HCT116 (cell line): ENCODE data around the gene PDIA2. TPM values are rescaled to one million over a fixed set of nuclear protein-coding genes. Genes with fewer than 3 reads are reported as not detected.

ENCODE experiments used
- ATAC-seq: fragments of 200-7000 bp; cut with Tn5 transposase; 2 replicates; pipeline ENCODE4 v1.9.1; 2020; ENCODE audit warnings: mild to moderate bottlenecking, moderate library complexity
- BruUV-seq: library from RNA; stranded (reverse); fragments of 400-500 nt; replicated peaks from 2 replicates; lab custom pipeline; 2021; lab: Mats Ljungman, UMichigan
- CTCF ChIA-PET: fragments of 300-600 bp; sonication (Branson Sonifier 250); formaldehyde crosslinking; loops from one replicate; lab custom pipeline; 2021; ENCODE audit warnings: antibody characterized with exemption; lab: Charles Lee
- POLR2A ChIA-PET: fragments of 300-600, 350-600 bp; sonication (Branson Sonifier 250); formaldehyde crosslinking; loops from one replicate; lab custom pipeline; 2021; ENCODE audit warnings: antibody characterized with exemption; lab: Charles Lee
- RAD21 ChIA-PET, 2 experiments: fragments of 300-600 bp; sonication (Branson Sonifier 250); formaldehyde crosslinking; loops; one replicate each; lab custom pipeline; 2023; ENCODE audit warnings: low total read pairs in 2 of 2; ENCODE audit not compliant: uncharacterized antibody in 2 of 2, unreplicated experiment in 2 of 2, low non-redundant PET in 1 of 2; lab: Charles Lee
- DNase-seq: peaks from one replicate; pipeline ENCODE4 v3.0.0-alpha.2; 2010; ENCODE audit warnings: low read depth, low spot score
- H2AFZ ChIP-seq: fragments of 200-600 bp; shearing (Covaris generic), sonication (generic); 2 replicates; pipeline ENCODE4 v1.6.1; 2017; ENCODE audit warnings: low read depth, mixed run types, mixed read lengths, antibody characterized with exemption, low read length; ENCODE audit not compliant: poor library complexity, severe bottlenecking
- H3K27ac ChIP-seq: 2 replicates; pipeline ENCODE4 v1.5.1; 2012; ENCODE audit warnings: low read depth, low read length
- H3K27me3 ChIP-seq: fragments of 200-600 bp; sonication (generic); 2 replicates; pipeline ENCODE4 v1.6.1; 2016; ENCODE audit warnings: mixed run types, low read length, mixed read lengths; ENCODE audit not compliant: insufficient read depth
- H3K36me3 ChIP-seq, 2 experiments: fragments of 200-500 bp in 1 of 2; fragments of 200-600 bp in 1 of 2; sonication (Bioruptor generic) in 1 of 2; sonication (generic) in 1 of 2; 2 replicates each; pipeline versions ENCODE4 v1.5.1 to v1.6.1; 2014 to 2016; ENCODE audit warnings: low read length in 2 of 2, inconsistent platforms in 1 of 2, mixed read lengths in 1 of 2, mixed run types in 1 of 2; ENCODE audit not compliant: insufficient read depth in 2 of 2, control insufficient read depth in 1 of 2
- H3K4me1 ChIP-seq, 2 experiments: fragments of 200-600 bp in 1 of 2; sonication (generic) in 1 of 2; 2 replicates each; pipeline versions ENCODE4 v1.5.1 to v1.6.1; 2012 to 2017; ENCODE audit warnings: low read length in 2 of 2, inconsistent platforms in 1 of 2, mild to moderate bottlenecking in 1 of 2, mixed read lengths in 1 of 2, mixed run types in 1 of 2, moderate library complexity in 1 of 2; ENCODE audit not compliant: insufficient read depth in 2 of 2, control insufficient read depth in 1 of 2
- H3K4me2 ChIP-seq: fragments of 200-600 bp; sonication (generic); 2 replicates; pipeline ENCODE4 v1.6.1; 2017; ENCODE audit warnings: mixed run types, low read length, mixed read lengths
- H3K4me3 ChIP-seq, 2 experiments: fragments of 200-600 bp in 1 of 2; sonication (generic) in 1 of 2; replicated peaks in 1 of 2; 2 replicates each; pipeline ENCODE4 v1.5.1; 2011 to 2016; ENCODE audit warnings: low read length in 2 of 2, control low read depth in 1 of 2, low read depth in 1 of 2, mild to moderate bottlenecking in 1 of 2, mixed read lengths in 1 of 2, mixed run types in 1 of 2
- H3K79me2 ChIP-seq: fragments of 200-600 bp; sonication (generic); 2 replicates; pipeline ENCODE4 v1.6.1; 2017; ENCODE audit warnings: mild to moderate bottlenecking, mixed run types, low read length, moderate library complexity, mixed read lengths; ENCODE audit not compliant: insufficient read depth
- H3K9ac ChIP-seq: fragments of 200-600 bp; sonication (generic); 2 replicates; pipeline ENCODE4 v1.6.1; 2016; ENCODE audit warnings: low read length, mixed read lengths
- H3K9me2 ChIP-seq: fragments of 200-600 bp; sonication (generic), shearing (Covaris generic); 2 replicates; pipeline ENCODE4 v1.6.1; 2017; ENCODE audit warnings: mixed run types, mild to moderate bottlenecking, moderate library complexity; ENCODE audit not compliant: insufficient read depth
- H3K9me3 ChIP-seq, 2 experiments: fragments of 200-500 bp in 1 of 2; fragments of 200-600 bp in 1 of 2; sonication (Bioruptor generic) in 1 of 2; sonication (generic) in 1 of 2; 2 replicates each; pipeline ENCODE4 v1.6.1; 2014 to 2017; ENCODE audit warnings: low read length in 2 of 2, mixed read lengths in 2 of 2, inconsistent platforms in 1 of 2, low read depth in 1 of 2, mild to moderate bottlenecking in 1 of 2, mixed run types in 1 of 2, moderate library complexity in 1 of 2; ENCODE audit not compliant: control insufficient read depth in 1 of 2, insufficient read depth in 1 of 2
- H4K20me1 ChIP-seq: fragments of 200-600 bp; sonication (generic), shearing (Covaris generic); 2 replicates; pipeline ENCODE4 v1.6.1; 2017; ENCODE audit warnings: mixed run types, mild to moderate bottlenecking, moderate library complexity; ENCODE audit not compliant: insufficient read depth
- ATF3 ChIP-seq: IDR thresholded peaks from 2 replicates; pipeline ENCODE4 v1.6.1; 2012
- CBX3 ChIP-seq: IDR thresholded peaks from 2 replicates; pipeline ENCODE4 v1.6.1; 2012; ENCODE audit warnings: low read depth
- CEBPB ChIP-seq: IDR thresholded peaks from 2 replicates; pipeline ENCODE4 v1.6.1; 2012; ENCODE audit warnings: low read depth
- EGR1 ChIP-seq: IDR thresholded peaks from 2 replicates; pipeline ENCODE4 v1.6.1; 2012; ENCODE audit warnings: low read depth
- ELF1 ChIP-seq: IDR thresholded peaks from 2 replicates; pipeline ENCODE4 v1.6.1; 2012; ENCODE audit warnings: low read depth, borderline replicate concordance
- EZH2 ChIP-seq: fragments of 200-600 bp; sonication (generic); IDR thresholded peaks from 2 replicates; pipeline ENCODE4 v1.6.1; 2017; ENCODE audit warnings: antibody characterized with exemption, mixed run types
- EZH2phosphoT487 ChIP-seq: fragments of 200-600 bp; IDR thresholded peaks from 2 replicates; pipeline ENCODE4 v1.6.1; 2018; ENCODE audit warnings: antibody characterized with exemption, borderline replicate concordance
- FOSL1 ChIP-seq: IDR thresholded peaks from 2 replicates; pipeline ENCODE4 v1.6.1; 2012; ENCODE audit warnings: low read depth
- JUND ChIP-seq: IDR thresholded peaks from 2 replicates; pipeline ENCODE4 v1.6.1; 2012
- MAX ChIP-seq: IDR thresholded peaks from 2 replicates; pipeline ENCODE4 v1.6.1; 2012
- POLR2A ChIP-seq: IDR thresholded peaks from 2 replicates; pipeline ENCODE4 v1.7.0; 2011; ENCODE audit warnings: borderline replicate concordance; ENCODE audit not compliant: insufficient read depth, insufficient read length; ENCODE audit errors: extremely low read depth
- POLR2AphosphoS5 ChIP-seq: IDR thresholded peaks from 2 replicates; pipeline ENCODE4 v1.6.1; 2011; ENCODE audit warnings: mild to moderate bottlenecking, low read depth, low read length, moderate library complexity
- RAD21 ChIP-seq: IDR thresholded peaks from 2 replicates; pipeline ENCODE4 v1.6.1; 2012; ENCODE audit warnings: low read depth, mild to moderate bottlenecking
- REST ChIP-seq: IDR thresholded peaks from 2 replicates; pipeline ENCODE4 v1.6.1; 2012; ENCODE audit warnings: low read depth
- SIN3A ChIP-seq: IDR thresholded peaks from 2 replicates; pipeline ENCODE4 v1.6.1; 2012; ENCODE audit warnings: low read depth
- SP1 ChIP-seq: IDR thresholded peaks from 2 replicates; pipeline ENCODE4 v1.6.1; 2012; ENCODE audit warnings: low read depth
- TCF7L2 ChIP-seq: IDR thresholded peaks from 2 replicates; pipeline ENCODE4 v1.7.0; 2011; ENCODE audit warnings: borderline replicate concordance, inconsistent platforms; ENCODE audit not compliant: insufficient read depth, insufficient read length; ENCODE audit errors: extremely low read depth
- YY1 ChIP-seq: IDR thresholded peaks from 2 replicates; pipeline ENCODE4 v1.6.1; 2011; ENCODE audit warnings: low read length, low read depth, moderate library complexity, mild to moderate bottlenecking; ENCODE audit not compliant: insufficient replicate concordance; ENCODE audit errors: extremely low read depth
- ZBTB33 ChIP-seq: IDR thresholded peaks from 2 replicates; pipeline ENCODE4 v1.6.1; 2011; ENCODE audit warnings: mild to moderate bottlenecking, low read length, moderate library complexity; ENCODE audit not compliant: insufficient replicate concordance; ENCODE audit errors: extremely low read depth
- ZNF274 ChIP-seq: fragments of 200-500 bp; sonication (Bioruptor generic); IDR thresholded peaks from 2 replicates; pipeline ENCODE4 v1.6.1; 2014; ENCODE audit warnings: mild to moderate bottlenecking, low read depth, low read length, inconsistent platforms
- intact Hi-C: fragments of 100-400 bp; cut with micrococcal nuclease; formaldehyde crosslinking; loops from 2 replicates; pipeline ENCODE4 v1.10.0; 2022
- total RNA-seq: library from RNA; stranded (reverse); gene quantifications from one replicate; pipeline ENCODE4 v1.2.1, GENCODE V29; 2021; ENCODE audit not compliant: unreplicated experiment

PDIA2 gene
- total RNA-seq, 1 experiment from 2014 or later = 0.93 TPM

- TF ChIP-seq ZBTB33 = no peak
- TF ChIP-seq EZH2 = no peak
- no peak for TF ChIP-seq ZNF274
- no peak for TF ChIP-seq YY1
- TF ChIP-seq SP1 = no peak
- TF ChIP-seq POLR2AphosphoS5 = no peak
- TF ChIP-seq POLR2A = no peak
- no peak for TF ChIP-seq ELF1
- no peak for TF ChIP-seq MAX
- no peak for TF ChIP-seq ATF3
Measured at GRCh38 chr16:259814-260253, 23.1 kb upstream of the PDIA2 start (continued).

GRCh38 chr16:260326-260725 lies 22.6 kb upstream of the PDIA2 start:
- no peaks in the 10 kb centered on the region for H3K9me3 ChIP-seq
- H2AFZ ChIP-seq = no peak overlapping the region
- H3K4me1 ChIP-seq = no peaks in the 10 kb centered on the region
- H4K20me1 ChIP-seq = no peaks in the 10 kb centered on the region
- no peak overlapping the region for H3K9ac ChIP-seq
- H3K9me2 ChIP-seq = no peaks in the 10 kb centered on the region
- POLR2A ChIA-PET = no interaction called here
- RAD21 ChIA-PET = no interaction called here
- H3K27me3 ChIP-seq = no peaks in the 10 kb centered on the region
- H3K36me3 ChIP-seq = no peaks in the 10 kb centered on the region
- H3K79me2 ChIP-seq = no peaks in the 10 kb centered on the region
- intact Hi-C loops = no loop called here
- ATAC-seq = no peak
- CTCF ChIA-PET = no interaction called here
- no peak overlapping the region for H3K4me3 ChIP-seq
- H3K4me2 ChIP-seq = no peak overlapping the region
- no peak overlapping the region for H3K27ac ChIP-seq
- DNase-seq = no peak
- BruUV-seq = no TSS peak
- TF ChIP-seq ELF1 (no peak), TCF7L2 (no peak), EZH2 (no peak), JUND (no peak), ZNF274 (no peak), FOSL1 (no peak), CEBPB (no peak), POLR2AphosphoS5 (no peak), EZH2phosphoT487 (no peak), CBX3 (no peak), RAD21 (no peak), SIN3A (no peak), EGR1 (no peak), REST (no peak)
